ENCODE measurements around the gene LIPC.

LIPC gene

DNA sequence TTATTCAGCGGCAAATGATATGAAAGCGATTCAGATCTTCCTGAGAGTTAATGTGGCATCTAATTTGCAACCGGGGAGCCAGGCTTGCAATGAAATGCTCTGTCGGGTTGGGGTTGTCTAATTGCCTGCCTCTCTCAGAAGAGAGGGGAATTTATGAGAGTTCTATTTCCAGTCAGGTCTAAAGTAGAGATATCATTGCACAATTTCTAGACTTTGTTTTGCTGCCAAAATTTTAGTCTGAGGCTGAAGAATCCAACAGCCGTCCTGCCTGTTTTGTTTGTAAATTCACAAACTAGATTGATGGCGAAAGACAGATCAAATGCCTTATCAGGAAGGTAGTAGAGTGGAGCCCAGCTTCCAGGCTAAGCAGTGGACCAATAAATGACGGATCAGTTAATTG, 610 bp downstream of the LIPC start:
- no peak for DNase-seq (ENCODE audit: extremely low read depth, low read depth)
- TF ChIP-seq, protein P1, sequence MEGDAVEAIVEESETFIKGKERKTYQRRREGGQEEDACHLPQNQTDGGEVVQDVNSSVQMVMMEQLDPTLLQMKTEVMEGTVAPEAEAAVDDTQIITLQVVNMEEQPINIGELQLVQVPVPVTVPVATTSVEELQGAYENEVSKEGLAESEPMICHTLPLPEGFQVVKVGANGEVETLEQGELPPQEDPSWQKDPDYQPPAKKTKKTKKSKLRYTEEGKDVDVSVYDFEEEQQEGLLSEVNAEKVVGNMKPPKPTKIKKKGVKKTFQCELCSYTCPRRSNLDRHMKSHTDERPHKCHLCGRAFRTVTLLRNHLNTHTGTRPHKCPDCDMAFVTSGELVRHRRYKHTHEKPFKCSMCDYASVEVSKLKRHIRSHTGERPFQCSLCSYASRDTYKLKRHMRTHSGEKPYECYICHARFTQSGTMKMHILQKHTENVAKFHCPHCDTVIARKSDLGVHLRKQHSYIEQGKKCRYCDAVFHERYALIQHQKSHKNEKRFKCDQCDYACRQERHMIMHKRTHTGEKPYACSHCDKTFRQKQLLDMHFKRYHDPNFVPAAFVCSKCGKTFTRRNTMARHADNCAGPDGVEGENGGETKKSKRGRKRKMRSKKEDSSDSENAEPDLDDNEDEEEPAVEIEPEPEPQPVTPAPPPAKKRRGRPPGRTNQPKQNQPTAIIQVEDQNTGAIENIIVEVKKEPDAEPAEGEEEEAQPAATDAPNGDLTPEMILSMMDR (IDR thresholded peaks at IDR 0.05; ENCODE audit: low read depth, low read length): no peak

DNA sequence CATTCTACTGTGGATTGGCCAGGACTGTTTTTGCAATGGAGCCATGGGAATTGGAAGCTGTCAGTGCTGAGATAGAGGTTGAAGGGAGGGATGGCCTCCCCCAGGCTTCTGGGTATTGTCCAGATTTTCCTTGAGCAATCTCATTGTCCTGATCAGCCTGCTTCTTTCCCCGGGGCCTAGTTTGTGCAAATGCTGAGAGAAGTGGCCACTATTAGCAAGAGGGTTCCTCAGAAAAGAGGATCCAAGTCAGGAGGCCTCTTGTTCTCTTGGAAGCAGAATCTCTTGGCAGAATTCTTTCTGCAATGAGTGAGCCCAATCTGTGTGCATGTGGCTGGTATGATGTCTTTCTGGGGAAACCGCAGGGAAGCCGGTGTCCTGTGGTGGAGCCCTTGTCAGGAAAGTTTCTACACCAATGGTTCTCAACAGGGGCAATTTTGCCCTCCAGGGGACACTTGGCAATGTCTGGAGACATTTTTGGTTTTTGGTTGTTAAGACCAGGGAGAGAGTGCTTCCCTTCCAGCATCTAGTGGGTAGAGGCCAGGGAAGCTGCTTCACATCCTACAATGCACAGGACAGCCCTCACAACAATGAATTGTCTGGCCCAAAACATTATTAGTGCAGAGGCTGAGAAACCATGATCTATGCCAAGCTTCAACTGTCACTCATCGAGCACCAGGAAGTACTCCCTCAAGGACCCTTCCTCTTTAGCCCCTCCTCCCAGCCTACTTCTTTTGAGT, 2.0 kb downstream of the LIPC start:
- no peak for DNase-seq (ENCODE audit: extremely low read depth, low read depth)
- TF ChIP-seq, protein P1 (IDR thresholded peaks at IDR 0.05; ENCODE audit: low read depth, low read length): no peak

DNA sequence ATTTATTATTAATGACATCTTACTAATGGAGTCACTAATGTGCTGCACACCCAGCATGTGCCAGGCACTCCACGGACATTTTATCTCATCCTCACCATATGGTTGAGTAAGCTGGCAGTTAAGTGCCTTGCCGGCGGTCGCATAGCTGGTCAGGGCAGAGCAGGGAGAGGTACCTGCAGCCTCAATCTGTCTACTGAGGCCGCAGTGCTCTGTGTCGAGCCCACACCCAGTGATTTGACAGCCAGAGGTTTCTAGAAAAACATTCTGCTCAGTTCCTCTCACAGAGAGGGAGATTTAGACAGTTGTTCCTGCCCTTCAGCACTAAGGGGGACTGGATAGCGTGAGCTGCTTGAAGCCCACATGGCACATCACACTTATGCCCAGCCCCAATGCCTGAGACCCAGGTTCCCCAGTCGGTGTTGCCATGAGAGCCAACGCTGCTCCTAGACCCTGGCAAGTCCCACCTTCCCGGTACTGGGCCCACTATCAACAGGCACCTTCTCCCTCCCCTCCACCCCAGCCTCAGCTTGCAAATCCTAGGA, 2.6 kb downstream of the LIPC start:
- no peak for DNase-seq (ENCODE audit: extremely low read depth, low read depth)
- TF ChIP-seq, protein P1 (IDR thresholded peaks at IDR 0.05; ENCODE audit: low read depth, low read length): no peak

DNA sequence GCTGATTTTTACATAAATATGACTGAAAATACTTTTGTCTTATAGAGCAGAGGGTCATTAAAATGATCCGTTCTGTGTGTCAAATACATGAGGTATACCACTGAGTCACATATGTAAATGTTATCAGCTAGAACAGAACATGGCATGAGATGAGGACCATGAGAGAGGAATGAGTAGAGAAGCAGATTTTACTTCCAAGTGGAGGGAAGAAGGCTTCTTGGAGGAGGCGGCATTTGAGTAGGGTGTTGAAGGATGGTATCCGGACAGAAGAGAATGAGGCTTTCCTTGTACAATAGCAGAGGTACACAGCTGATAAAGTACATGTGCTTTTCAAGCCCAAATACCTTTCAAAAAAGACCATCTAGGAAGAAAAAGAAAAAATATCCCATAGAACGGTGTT, 4.8 kb downstream of the LIPC start:
- TF ChIP-seq, protein P1 (IDR thresholded peaks at IDR 0.05; ENCODE audit: low read depth, low read length): no peak
- DNase-seq (ENCODE audit: extremely low read depth, low read depth): no peak

DNA sequence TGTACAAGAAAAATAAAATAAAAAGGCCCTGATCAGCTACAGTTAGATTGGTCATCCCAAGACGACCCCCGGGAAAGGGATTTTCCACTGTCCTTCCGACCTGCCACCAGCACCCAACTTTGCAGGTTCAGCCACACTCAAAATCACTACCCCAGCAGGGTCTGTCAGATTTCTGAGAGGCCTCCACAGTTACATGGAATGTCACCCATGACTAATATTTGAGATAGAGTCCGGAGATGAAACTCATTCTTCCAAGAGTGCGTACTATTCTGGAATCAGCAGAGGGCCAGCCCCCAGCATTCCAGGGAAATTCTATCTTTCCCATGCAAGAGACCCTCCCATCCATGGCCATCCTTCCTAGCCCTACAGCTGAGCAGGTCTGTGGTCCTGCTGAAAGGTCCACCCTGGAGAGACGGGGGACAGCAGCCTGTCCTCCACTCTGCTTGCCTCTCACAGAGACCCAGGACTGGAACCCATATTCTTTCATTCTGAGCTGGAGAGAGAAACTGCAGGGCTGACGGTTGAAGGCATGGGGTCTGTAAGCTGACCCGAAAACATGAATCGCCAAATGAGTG, 5.8 kb downstream of the LIPC start:
- DNase-seq (ENCODE audit: extremely low read depth, low read depth): no peak
- TF ChIP-seq, protein P1 (IDR thresholded peaks at IDR 0.05; ENCODE audit: low read depth, low read length): no peak

DNA sequence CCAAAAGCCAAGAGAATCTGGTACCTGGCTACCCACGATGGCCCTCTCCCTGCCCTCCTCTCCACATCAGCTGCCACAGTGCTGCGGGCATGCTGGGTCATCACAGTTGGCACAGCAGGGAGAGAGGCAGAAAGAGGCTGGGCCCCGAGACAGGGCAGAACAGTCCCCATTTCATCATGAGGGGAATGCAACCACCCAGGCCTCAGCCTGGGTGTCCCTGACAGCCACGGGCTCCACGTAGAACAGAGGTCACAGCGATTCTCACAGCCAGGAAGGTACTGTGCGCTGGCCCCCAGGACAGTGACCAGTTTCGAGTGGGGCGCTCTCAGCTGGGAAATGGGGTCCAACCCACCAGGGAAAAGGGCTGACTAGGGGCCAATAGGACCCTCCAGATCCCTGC, 6.3 kb downstream of the LIPC start:
- TF ChIP-seq, protein P1 (IDR thresholded peaks at IDR 0.05; ENCODE audit: low read depth, low read length): no peak
- no peak for DNase-seq (ENCODE audit: extremely low read depth, low read depth)

DNA sequence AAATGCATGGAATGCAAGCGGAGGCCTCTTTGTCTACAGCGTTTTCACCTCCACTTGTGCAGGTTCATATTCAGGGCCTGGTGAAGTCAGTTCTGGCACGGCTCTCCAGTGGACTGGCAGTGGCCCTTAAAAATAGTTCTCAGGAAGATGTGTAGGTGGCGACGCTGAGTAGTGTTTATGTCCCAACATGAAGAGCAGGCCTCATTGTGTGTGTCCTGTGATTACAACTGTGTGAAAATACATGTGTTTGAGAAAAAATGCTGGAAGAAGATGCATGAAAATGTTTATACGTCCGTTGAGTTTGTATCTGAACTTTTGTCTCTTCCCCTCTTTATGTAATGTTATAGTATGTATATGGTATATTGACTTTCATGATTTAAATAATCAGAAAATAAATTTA, 7.2 kb downstream of the LIPC start:
- no peak for DNase-seq (ENCODE audit: extremely low read depth, low read depth)
- TF ChIP-seq, protein P1 (IDR thresholded peaks at IDR 0.05; ENCODE audit: low read depth, low read length): peak; percentile 18
